ENCODE measurements around the gene MTG2.

DNA sequence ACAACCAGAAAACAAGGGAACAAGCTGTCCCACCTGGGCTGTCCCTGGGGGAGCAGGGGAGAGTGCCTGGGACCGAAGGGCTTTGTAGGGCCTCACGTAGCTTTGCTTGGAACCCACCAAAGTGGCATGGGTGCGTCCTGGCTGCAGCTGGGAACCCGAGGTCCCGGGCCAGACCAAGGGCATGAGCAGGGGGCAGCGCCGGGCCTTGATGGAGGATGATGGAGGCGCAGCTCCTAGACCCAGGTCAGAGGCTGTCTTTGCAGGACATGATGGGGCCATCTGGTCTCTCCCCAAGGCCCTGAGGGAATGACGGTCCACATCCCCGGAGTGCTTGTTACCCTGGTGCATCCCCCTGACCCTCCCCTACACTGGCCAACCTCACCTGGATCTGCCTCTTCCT is 47.9 kb downstream of the MTG2 start:
- TF ChIP-seq, protein P1, sequence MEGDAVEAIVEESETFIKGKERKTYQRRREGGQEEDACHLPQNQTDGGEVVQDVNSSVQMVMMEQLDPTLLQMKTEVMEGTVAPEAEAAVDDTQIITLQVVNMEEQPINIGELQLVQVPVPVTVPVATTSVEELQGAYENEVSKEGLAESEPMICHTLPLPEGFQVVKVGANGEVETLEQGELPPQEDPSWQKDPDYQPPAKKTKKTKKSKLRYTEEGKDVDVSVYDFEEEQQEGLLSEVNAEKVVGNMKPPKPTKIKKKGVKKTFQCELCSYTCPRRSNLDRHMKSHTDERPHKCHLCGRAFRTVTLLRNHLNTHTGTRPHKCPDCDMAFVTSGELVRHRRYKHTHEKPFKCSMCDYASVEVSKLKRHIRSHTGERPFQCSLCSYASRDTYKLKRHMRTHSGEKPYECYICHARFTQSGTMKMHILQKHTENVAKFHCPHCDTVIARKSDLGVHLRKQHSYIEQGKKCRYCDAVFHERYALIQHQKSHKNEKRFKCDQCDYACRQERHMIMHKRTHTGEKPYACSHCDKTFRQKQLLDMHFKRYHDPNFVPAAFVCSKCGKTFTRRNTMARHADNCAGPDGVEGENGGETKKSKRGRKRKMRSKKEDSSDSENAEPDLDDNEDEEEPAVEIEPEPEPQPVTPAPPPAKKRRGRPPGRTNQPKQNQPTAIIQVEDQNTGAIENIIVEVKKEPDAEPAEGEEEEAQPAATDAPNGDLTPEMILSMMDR (IDR thresholded peaks at IDR 0.05; ENCODE audit: low read depth, low read length, poor library complexity, severe bottlenecking) = no peak
- no peak for TF ChIP-seq EZH2phosphoT487 (IDR thresholded peaks at IDR 0.05; ENCODE audit: borderline replicate concordance, low read length)
